HuH-7.5 (cell line): ENCODE data around the gene GXYLT2.
A peak's percentile ranks its signal among the peaks of the same experiment; 100 is the strongest.

Source experiments
- DNase-seq: peaks from one replicate; pipeline ENCODE4 v3.0.0; 2011; ENCODE audit warnings: low spot score

GXYLT2 gene

GRCh38 chr3:72938471-72939265, 50.8 kb downstream of the GXYLT2 start:
- peak; percentile 27 for DNase-seq

DNA sequence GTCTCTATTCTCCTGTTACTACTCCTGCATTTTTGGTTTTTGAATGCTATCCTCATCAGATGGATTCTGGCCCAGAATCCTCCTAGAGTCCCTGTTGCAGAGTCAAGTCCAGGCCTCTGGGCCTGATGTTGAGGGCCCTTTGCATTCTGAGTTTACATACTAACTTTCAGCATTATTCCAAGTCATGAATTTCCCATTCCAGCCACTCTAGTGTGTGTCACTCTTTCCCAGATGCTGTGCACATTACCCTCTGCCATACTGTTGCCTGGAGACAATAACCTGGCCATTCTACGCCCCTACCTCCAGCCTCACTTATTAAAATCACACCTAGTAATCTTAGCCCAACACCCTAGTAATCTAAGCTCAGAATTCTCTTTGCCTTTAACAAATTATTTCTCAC, 53.4 kb downstream of the GXYLT2 start:
- DNase-seq = no peak

GRCh38 chr3:72942427-72942826, 54.6 kb downstream of the GXYLT2 start:
- no peak for DNase-seq

- no peak for DNase-seq
Measured at GRCh38 chr3:72944696-72945095, 56.9 kb downstream of the GXYLT2 start.

DNA sequence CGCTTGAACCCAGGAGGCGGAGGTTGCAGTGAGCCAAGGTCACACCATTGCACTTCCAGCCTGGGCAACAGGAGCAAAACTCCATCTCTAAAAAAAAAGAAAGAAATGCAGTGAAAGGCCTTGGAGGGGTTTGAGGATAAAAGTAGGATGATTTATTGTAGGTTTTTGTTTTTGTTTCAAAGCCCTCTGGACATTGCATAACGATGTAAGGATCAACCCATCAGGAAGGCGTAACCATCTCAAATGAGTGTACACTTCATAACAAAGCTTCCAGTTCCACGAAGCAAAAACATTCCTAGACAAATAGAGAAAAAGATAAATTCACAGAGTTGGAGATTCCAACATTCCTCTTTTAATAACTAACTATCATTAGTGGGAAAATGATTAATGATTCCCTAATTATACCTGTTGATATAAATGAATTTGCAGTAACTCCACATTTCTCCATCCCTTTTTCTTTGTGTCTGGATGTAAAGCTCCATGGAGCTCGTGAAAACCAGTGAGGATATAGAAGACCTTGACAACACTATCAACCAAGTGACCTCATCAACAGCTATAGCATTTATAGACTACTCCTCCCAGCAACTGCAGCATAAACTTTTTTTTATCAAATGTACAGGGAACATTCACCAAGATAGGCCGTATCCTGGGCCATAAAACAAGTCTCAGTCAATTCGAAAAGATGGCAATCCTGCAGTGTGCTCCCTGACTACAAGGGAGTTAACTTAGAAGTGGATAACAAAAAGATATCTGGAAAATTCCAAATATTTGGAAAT, 60.1 kb downstream of the GXYLT2 start:
- no peak for DNase-seq

- no peak for DNase-seq
Measured at GRCh38 chr3:72949016-72949415, 61.2 kb downstream of the GXYLT2 start.

GRCh38 chr3:72950372-72950771, 62.5 kb downstream of the GXYLT2 start:
- no peak for DNase-seq

DNA sequence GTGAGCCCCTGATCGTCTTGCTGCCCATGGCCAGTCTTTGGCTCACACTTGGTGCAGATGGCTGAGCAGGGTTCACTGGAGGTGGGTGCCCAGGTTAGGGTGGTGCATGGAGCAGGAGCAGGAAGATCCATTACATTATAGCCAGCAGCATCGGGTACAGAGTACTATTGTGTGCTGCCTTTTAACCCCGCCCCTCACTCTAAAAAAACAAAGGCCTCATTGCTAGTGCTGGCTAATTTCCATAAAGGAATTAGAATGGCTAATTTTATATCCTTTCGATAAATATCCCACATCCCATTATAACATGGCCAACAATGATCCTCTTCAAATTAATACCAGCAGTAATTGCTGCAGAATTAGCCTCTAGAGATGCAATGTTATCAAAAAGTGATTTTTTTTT, 63.0 kb downstream of the GXYLT2 start:
- no peak for DNase-seq

DNA sequence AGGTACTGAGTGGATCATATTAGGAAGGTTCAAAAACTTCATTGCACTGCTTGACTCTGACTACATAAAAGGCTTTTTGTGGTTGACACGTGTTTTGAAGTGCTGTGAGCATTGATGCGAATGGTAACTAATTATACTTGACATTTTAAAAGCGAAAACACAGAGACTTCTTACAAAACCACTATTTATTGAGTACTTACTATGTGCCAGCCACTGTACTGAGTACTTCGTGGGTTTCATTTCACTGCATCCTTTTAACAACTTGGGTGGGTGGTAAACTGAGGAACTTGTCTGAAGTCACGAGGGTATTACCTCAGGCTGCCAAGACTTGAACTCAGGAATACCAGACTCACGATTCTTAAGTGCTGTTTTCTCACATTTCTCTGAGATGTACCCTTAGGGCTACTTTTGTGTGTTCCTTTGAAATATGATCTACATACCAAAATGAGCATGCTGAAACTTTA, 63.4 kb downstream of the GXYLT2 start:
- DNase-seq = no peak

GRCh38 chr3:72953325-72953956, 65.6 kb downstream of the GXYLT2 start:
- DNase-seq = no peak

DNA sequence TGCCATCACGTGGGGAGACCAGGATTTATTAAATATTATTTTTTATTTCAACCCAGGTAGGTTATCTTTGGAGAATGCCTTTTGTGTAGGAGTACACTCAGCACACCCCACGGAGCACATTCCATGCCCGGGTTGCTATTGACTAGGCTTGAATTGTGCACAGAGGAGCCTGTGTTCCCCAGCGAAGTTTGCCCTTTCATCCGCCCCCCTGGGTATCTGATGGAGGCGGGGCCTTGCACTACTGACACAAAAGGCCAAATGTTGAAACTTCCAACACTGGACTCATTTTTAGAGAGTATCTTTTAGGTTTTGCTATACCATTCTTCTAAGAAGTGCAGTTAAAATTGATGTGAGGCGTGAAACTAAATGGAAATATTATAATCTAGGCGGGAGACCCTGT, 69.5 kb downstream of the GXYLT2 start:
- no peak for DNase-seq

DNA sequence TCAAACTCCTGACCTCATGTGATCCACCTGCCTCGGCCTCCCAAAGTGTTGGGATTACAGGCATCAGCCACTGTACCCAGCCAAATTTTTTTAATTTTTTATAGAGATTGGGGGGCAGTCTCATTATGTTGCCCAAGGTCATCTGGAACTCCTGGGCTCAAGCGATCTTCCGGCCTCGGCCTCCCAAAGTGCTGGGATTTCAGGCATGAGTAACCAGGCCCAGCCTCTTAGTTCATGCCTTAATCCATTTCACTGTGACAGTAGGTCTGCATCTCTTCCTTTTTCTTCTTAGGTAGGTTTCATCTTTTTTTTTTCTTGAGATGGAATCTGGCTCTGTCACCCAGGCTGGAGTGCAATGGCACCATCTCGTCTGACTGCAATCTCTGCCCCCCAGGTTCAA, 71.5 kb downstream of the GXYLT2 start:
- no peak for DNase-seq

- DNase-seq = no peak
Measured at GRCh38 chr3:72960812-72961518, 73.1 kb downstream of the GXYLT2 start.

GRCh38 chr3:72961752-72962151, 73.9 kb downstream of the GXYLT2 start:
- DNase-seq = no peak

DNA sequence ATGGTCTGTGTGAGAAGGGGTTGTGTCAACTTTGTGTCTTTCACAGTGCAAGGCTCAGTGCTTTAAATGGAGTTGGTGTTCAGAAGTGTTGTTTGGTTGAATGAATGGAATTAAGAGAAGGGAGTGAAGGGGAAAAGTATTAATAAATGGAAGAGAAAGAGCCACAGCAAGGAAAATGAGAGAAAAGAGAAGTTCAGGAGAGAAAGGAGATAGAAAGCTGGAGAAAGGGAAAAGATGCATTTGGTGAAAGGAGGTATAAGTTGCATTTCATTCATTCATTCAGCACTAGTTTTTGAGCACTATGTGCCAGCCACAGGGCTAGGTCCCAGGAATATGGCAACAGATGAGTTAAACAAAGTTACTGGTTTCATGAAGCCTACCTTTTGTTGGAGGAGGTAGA, 74.5 kb downstream of the GXYLT2 start:
- DNase-seq = no peak

- no peak for DNase-seq
Measured at GRCh38 chr3:72964633-72965032, 76.8 kb downstream of the GXYLT2 start.

GRCh38 chr3:72968266-72968664, 80.4 kb downstream of the GXYLT2 start:
- DNase-seq = no peak

- DNase-seq = no peak
Measured at GRCh38 chr3:72969766-72970165, 81.9 kb downstream of the GXYLT2 start.

DNA sequence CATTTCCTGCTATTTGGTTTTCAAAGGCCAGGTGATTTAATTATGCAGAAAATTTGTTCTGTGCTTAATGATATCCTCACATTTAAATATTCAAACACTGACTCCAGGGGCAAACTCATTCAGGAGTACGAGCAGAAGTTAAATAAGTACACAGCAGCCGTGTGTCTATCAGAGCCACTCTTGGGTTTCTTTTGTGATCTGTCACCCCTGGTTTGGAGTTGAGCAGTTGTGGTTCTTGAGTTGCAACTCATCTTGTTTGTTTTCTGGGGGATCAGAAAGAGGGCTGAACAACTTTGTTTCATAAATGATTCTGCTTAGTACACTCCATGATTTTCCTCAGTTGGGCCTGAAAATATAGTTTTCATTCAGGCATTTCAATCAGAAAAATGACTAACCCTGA, 83.1 kb downstream of the GXYLT2 start:
- DNase-seq = no peak

- DNase-seq = no peak
Measured at GRCh38 chr3:72972706-72973030, 84.8 kb downstream of the GXYLT2 start.

DNA sequence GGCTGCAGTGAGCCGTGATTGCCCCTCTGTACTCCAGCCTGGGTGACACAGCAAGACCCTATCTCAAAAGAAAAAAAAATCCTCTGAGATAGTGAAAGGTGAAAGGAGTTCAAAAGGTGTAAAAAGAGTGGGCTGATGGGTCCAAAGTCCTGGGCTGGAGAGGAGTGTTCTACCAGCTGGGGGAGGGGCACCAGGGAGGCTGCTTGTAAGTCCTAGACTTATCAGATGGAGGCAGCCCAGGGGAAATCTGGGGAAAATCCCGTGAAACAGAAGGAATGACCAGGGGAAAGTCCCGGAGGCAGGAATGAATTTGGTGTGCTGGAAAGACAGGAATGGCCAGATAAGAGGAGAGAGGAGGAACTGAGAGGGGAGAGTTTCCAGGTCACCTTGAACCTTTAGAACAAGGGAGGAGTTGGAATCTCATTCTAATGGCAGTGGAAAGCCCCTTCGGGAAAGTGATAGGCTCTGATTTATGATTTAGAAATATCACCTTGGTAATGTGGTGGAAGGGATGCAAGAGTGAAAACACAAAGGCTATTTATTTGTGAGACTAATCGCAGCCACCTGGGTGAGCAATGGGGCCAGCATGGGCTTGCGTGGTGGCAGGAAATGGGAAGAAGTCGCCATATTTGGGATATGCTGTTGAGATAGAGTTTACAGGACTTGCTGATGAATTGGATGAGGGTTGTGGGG, 85.3 kb downstream of the GXYLT2 start:
- DNase-seq = peak; percentile 12

- no peak for DNase-seq
Measured at GRCh38 chr3:72973786-72974185, 85.9 kb downstream of the GXYLT2 start.
